OCI-LY1 (cell line): ENCODE measurements around the gene TXNL4A.

Experiments used
- H2AFZ ChIP-seq: fragments of 200-600 bp; sonication (generic), shearing (Covaris generic); 2 replicates; pipeline ENCODE4 v1.6.0; 2014; ENCODE audit warnings: antibody characterized with exemption, mild to moderate bottlenecking, low read length
- H3F3A ChIP-seq: fragments of 200-600 bp; sonication (generic), shearing (Covaris generic); 2 replicates; pipeline ENCODE4 v1.6.0; 2014; ENCODE audit warnings: mild to moderate bottlenecking, antibody characterized with exemption, low read length, moderate library complexity; ENCODE audit not compliant: insufficient read depth
- H3K27ac ChIP-seq: fragments of 200-600 bp; sonication (generic); 2 replicates; pipeline ENCODE4 v1.5.1; 2014; ENCODE audit warnings: low read length, mixed run types, mild to moderate bottlenecking, low read depth; ENCODE audit not compliant: poor library complexity, severe bottlenecking
- H3K27me3 ChIP-seq: fragments of 200-600 bp; sonication (generic); 2 replicates; pipeline ENCODE4 v1.6.0; 2014; ENCODE audit warnings: antibody characterized with exemption, mild to moderate bottlenecking, low read length, moderate library complexity; ENCODE audit not compliant: insufficient read depth
- H3K36me3 ChIP-seq: fragments of 200-600 bp; sonication (generic); 2 replicates; pipeline ENCODE4 v1.6.1; 2014; ENCODE audit warnings: mild to moderate bottlenecking, antibody characterized with exemption, low read length, moderate library complexity, mixed read lengths; ENCODE audit not compliant: insufficient read depth
- H3K4me1 ChIP-seq: fragments of 200-600 bp; sonication (generic); 2 replicates; pipeline ENCODE4 v1.5.1; 2014; ENCODE audit warnings: mild to moderate bottlenecking, low read length, moderate library complexity; ENCODE audit not compliant: insufficient read depth, severe bottlenecking
- H3K4me2 ChIP-seq: fragments of 200-600 bp; sonication (generic), shearing (Covaris generic); 2 replicates; pipeline ENCODE4 v1.6.1; 2014; ENCODE audit warnings: low read length
- H3K4me3 ChIP-seq: fragments of 200-600 bp; sonication (generic); 2 replicates; pipeline ENCODE4 v1.5.1; 2014; ENCODE audit warnings: low read length, low read depth, mild to moderate bottlenecking, mixed read lengths; ENCODE audit not compliant: poor library complexity, severe bottlenecking
- H3K79me2 ChIP-seq: fragments of 200-600 bp; shearing (Covaris generic); 2 replicates; pipeline ENCODE4 v1.6.1; 2016; ENCODE audit warnings: mixed run types, low read length, mixed read lengths; ENCODE audit not compliant: insufficient read depth
- H3K9ac ChIP-seq: fragments of 200-600 bp; sonication (generic), shearing (Covaris generic); 2 replicates; pipeline ENCODE4 v1.6.1; 2014; ENCODE audit warnings: mild to moderate bottlenecking, low read length, mixed read lengths
- H3K9me2 ChIP-seq: fragments of 200-600 bp; sonication (generic), shearing (Covaris generic); 2 replicates; pipeline ENCODE4 v1.6.1; 2014; ENCODE audit warnings: low read depth, mild to moderate bottlenecking, low read length, mixed read lengths
- H3K9me3 ChIP-seq: fragments of 200-600 bp; shearing (Covaris generic); 2 replicates; pipeline ENCODE4 v1.6.1; 2014; ENCODE audit warnings: low read length, mixed read lengths
- H4K20me1 ChIP-seq: fragments of 200-600 bp; sonication (generic), shearing (Covaris generic); 2 replicates; pipeline ENCODE4 v1.6.0; 2016; ENCODE audit warnings: mild to moderate bottlenecking, low read length; ENCODE audit not compliant: insufficient read depth
- CTCF ChIP-seq: fragments of 200-600 bp; sonication (generic), shearing (Covaris generic); IDR thresholded peaks from 2 replicates; pipeline ENCODE4 v1.5.1; 2017; ENCODE audit warnings: mild to moderate bottlenecking, antibody characterized with exemption, low read length, moderate library complexity, mixed read lengths
- EZH2 ChIP-seq: fragments of 200-600 bp; sonication (generic), shearing (Covaris generic); IDR thresholded peaks from 2 replicates; pipeline ENCODE4 v1.8.0; 2017; ENCODE audit warnings: borderline replicate concordance, mixed run types, mild to moderate bottlenecking, antibody characterized with exemption, low read length, moderate library complexity, mixed read lengths

TXNL4A gene

GRCh38 chr18:79923896-79924585 lies 64.3 kb downstream of the TXNL4A start:
- no peak for TF ChIP-seq EZH2
- TF ChIP-seq CTCF = no peak
- H3F3A ChIP-seq = no peaks in the 10 kb centered on the region
- no peaks in the 10 kb centered on the region for H3K9me2 ChIP-seq
- H3K9ac ChIP-seq = no peak overlapping the region
- no peak overlapping the region for H3K4me3 ChIP-seq
- no peaks in the 10 kb centered on the region for H3K9me3 ChIP-seq
- no peaks in the 10 kb centered on the region for H3K79me2 ChIP-seq
- no peaks in the 10 kb centered on the region for H3K27me3 ChIP-seq
- H3K4me1 ChIP-seq = no peaks in the 10 kb centered on the region
- no peaks in the 10 kb centered on the region for H4K20me1 ChIP-seq
- no peak overlapping the region for H3K4me2 ChIP-seq
- no peak overlapping the region for H3K27ac ChIP-seq
- H3K36me3 ChIP-seq = peaks cover 15% of the 10 kb centered on the region
- no peak overlapping the region for H2AFZ ChIP-seq

- H3K36me3 ChIP-seq = peaks cover 14% of the 10 kb centered on the region
- no peaks in the 10 kb centered on the region for H3F3A ChIP-seq
- H3K9ac ChIP-seq = no peak overlapping the region
- H3K27me3 ChIP-seq = no peaks in the 10 kb centered on the region
- no peaks in the 10 kb centered on the region for H3K4me1 ChIP-seq
- no peaks in the 10 kb centered on the region for H3K9me3 ChIP-seq
- H3K4me2 ChIP-seq = no peak overlapping the region
- no peaks in the 10 kb centered on the region for H3K79me2 ChIP-seq
- H3K4me3 ChIP-seq = no peak overlapping the region
- no peak for TF ChIP-seq EZH2
- TF ChIP-seq CTCF = no peak
- H3K9me2 ChIP-seq = no peaks in the 10 kb centered on the region
- H2AFZ ChIP-seq = no peak overlapping the region
- no peaks in the 10 kb centered on the region for H4K20me1 ChIP-seq
- H3K27ac ChIP-seq = no peak overlapping the region
Observed at GRCh38 chr18:79922971-79923411, 65.4 kb downstream of the TXNL4A start.

- no peaks in the 10 kb centered on the region for H3F3A ChIP-seq
- no peak overlapping the region for H2AFZ ChIP-seq
- H3K9me3 ChIP-seq = no peaks in the 10 kb centered on the region
- H3K27me3 ChIP-seq = no peaks in the 10 kb centered on the region
- no peaks in the 10 kb centered on the region for H3K9me2 ChIP-seq
- H3K36me3 ChIP-seq = peaks cover 19% of the 10 kb centered on the region
- H3K4me3 ChIP-seq = no peak overlapping the region
- no peak overlapping the region for H3K27ac ChIP-seq
- no peak overlapping the region for H3K9ac ChIP-seq
- H4K20me1 ChIP-seq = no peaks in the 10 kb centered on the region
- no peaks in the 10 kb centered on the region for H3K79me2 ChIP-seq
- no peak overlapping the region for H3K4me2 ChIP-seq
- TF ChIP-seq EZH2 (no peak), CTCF (no peak)
- H3K4me1 ChIP-seq = no peaks in the 10 kb centered on the region
Observed at GRCh38 chr18:79921984-79922965, 66.1 kb downstream of the TXNL4A start.
